Kidney capillary endothelial cell (primary cell): ENCODE measurements around the gene EEF1AKMT3.

Experiments used
- DNase-seq: peaks from one replicate; pipeline ENCODE4 v3.0.0-alpha.2; 2018; ENCODE audit warnings: low spot score

EEF1AKMT3 gene

GRCh38 chr12:57751432-57751787 lies 21.0 kb upstream of the EEF1AKMT3 start:
- DNase-seq = no peak

GRCh38 chr12:57751788-57752667 lies 20.4 kb upstream of the EEF1AKMT3 start, which contains the start of gene CDK4:
Gene CDK4, minus strand, starts transcription at chr12:57752310. Its CDS starts 593 bp downstream, at chr12:57751717.
- DNase-seq = peak; percentile 99

GRCh38 chr12:57752668-57753000 lies 19.8 kb upstream of the EEF1AKMT3 start:
- DNase-seq = no peak

GRCh38 chr12:57753756-57754337 lies 18.6 kb upstream of the EEF1AKMT3 start:
- no peak for DNase-seq

- DNase-seq = no peak
These were observed 17.8 kb upstream of the EEF1AKMT3 start, which contains the start of gene MARCHF9 for GRCh38 chr12:57754411-57755193. Gene MARCHF9, plus strand, starts transcription at chr12:57755103. Its CDS starts 426 bp downstream, at chr12:57755529.

GRCh38 chr12:57755194-57755453 lies 17.3 kb upstream of the EEF1AKMT3 start:
- DNase-seq = no peak

- no peak for DNase-seq
These were observed 16.7 kb upstream of the EEF1AKMT3 start for GRCh38 chr12:57755454-57756372.

- DNase-seq = no peak
These were observed 15.7 kb upstream of the EEF1AKMT3 start for GRCh38 chr12:57756406-57757341.

GRCh38 chr12:57757771-57758170 lies 14.6 kb upstream of the EEF1AKMT3 start:
- DNase-seq = no peak

- DNase-seq = no peak
These were observed 13.7 kb upstream of the EEF1AKMT3 start for GRCh38 chr12:57758552-57759359.

- no peak for DNase-seq
These were observed 12.9 kb upstream of the EEF1AKMT3 start for GRCh38 chr12:57759360-57759980.

- no peak for DNase-seq
These were observed 11.9 kb upstream of the EEF1AKMT3 start for GRCh38 chr12:57760347-57760982.

GRCh38 chr12:57761391-57761998 lies 10.9 kb upstream of the EEF1AKMT3 start:
- DNase-seq = no peak

GRCh38 chr12:57762463-57762862 lies 10.0 kb upstream of the EEF1AKMT3 start:
- DNase-seq = no peak

GRCh38 chr12:57763881-57764661 lies 8.3 kb upstream of the EEF1AKMT3 start:
- no peak for DNase-seq

GRCh38 chr12:57764662-57765002 lies 7.8 kb upstream of the EEF1AKMT3 start:
- DNase-seq = no peak

GRCh38 chr12:57765003-57765697 lies 7.3 kb upstream of the EEF1AKMT3 start:
- no peak for DNase-seq
